ENCODE data around the gene TES.
"Not testable (repeated sequence)": the region's sequence is repeated elsewhere in the genome, so short reads cannot be mapped to it uniquely, and the experiment has no call there.

TES gene

DNA sequence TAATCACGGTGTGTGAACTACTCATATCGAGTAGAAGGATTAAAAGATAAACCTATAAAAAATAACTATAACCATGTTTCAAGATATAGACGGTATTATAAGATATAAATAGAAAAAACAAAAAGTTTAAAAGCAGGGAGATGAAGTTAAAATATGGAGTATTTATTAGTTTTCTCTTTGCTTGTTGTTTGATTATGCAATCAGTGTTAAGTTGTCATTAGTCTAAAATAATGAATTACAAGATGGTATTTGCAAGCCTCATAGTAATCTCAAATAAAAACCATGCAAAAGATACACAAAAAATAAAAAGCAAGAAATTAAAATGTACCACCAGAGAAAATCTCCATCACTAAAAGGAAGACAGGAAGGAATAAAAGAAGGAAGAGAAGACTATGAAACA, 83.3 kb downstream of the TES start:
- no peak for DNase-seq

DNA sequence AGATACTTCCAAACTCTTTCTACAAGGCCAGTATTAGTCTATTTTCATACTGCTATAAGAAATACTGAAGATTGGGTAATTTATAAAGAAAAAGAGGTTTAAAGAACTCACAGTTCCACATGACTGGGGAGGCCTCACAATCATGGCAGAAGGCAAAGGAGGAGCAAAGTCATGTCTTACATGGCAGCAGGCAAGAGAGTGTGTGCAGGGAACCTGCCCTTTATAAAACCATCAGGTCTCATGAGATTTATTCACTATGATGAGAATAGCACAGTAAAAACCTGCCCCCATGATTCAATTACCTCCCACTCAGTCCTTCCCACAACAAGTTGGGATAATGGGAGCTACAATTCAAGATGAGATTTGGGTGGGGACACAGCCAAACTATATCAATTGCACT, 85.6 kb downstream of the TES start:
- DNase-seq: not testable (repeated sequence)

DNA sequence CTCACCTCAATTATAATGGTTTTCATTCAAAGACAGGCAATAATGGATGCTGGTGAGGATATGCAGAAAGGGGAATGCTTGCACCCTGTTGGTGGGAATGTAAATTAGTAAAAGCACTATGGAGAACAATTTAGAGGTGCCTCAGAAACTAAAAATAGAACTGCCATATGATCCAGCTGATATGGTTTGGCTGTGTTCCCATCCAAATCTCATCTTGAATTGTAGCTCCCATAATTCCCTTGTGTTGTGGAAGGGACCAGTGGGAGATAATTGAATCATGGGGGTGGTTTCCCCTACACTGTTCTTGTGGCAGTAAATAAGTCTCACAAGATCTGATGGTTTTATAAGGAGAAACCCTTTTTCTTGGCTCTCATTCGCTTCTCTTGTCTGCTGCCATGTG, 87.7 kb downstream of the TES start:
- DNase-seq: no peak

DNA sequence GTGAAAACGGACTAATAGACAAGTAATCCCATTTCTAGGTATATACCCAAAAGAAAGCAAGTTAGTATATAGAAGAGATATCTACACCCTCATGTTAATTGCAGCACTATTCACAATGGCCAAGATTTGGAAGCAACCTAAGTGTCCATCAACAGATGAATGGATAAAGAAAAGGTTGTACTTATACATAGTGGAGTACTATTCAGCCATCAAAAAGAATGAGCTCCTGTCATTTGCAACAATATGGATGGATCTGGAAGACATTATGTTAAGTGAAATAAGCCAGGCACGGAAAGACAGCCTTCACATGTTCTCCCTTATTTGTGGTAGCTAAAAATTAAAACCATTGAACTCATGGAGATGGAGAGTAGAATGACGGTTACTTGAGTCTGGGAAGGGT, 88.2 kb downstream of the TES start:
- DNase-seq: no peak

DNA sequence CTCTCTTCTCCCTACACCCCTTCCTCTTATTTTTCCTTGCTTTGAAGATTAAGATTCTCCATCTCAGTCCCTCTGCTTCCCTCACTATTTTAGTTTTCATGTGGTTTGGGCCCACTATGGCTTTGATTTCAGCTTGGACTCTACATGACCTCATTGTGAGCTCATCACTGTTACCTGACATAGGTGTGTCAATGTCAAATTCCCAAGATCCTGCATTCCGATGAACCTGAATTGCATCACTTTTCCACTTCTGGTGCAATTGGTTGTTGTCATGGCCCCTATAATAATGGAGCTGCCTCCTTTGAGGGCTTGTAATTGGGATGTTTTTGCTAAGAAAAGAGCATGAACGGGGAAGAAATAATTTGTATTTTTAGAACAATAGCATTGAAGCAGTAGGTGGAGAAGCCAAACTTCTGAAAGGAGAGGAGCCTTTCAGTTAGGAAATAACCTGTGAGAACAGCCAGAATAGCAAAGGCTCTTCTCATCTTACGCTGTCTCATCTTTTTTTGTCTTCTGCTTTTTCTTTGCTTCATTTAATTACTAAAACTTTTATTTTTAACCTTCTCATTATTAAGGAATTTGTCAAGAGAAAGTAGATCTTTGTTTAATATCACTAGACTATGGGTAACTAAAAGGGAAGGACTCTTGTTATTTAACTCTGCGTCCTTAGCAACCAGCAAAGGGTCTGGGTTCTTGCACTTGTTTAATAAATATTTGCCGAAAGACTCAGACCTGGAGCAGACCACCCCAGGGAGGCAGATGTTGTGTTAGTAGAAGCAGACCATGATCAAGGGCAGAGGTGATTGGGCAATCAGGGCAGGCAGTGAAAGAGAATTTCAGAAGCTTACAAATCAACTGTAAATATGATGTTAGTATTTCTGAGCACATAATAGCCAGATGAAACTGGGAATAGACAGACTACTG, 95.4 kb downstream of the TES start:
- DNase-seq: no peak

DNA sequence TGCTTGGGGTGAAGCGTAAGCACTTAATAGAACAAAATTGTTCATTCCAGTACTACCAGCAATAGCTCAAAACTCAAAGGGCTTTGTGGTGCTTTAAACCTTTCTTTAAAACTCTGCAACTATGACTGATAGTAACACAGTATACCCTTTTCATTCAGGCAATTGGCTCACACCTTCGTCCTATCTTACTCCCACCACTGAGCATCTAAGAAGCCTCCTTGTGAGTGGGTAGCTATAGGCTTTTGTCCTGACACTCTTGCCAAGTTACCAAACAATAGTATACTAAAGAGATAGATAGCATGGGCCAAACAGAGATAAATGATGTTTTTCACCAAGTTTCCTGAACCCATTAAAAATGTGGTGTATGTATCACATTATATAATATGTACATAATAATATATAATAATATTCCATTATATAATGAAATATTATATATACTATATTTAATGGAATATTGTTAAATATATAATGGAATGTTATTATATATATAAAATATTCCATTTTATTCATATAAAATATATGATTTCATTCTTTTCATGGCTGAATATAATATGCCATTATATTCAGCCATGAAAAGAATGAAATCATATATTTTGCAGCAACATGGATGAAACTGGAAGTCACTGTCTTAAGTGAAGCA, 96.2 kb downstream of the TES start:
- no peak for DNase-seq

GRCh38 chr7:116307253-116307652, 96.9 kb downstream of the TES start:
- DNase-seq: no peak
